Neural cell (in vitro differentiated cells): ENCODE data around the gene KPNA1.

Experiments
- CTCF ChIP-seq: fragments of 450-650 bp; IDR thresholded peaks from 2 replicates; pipeline ENCODE4 v1.5.1; 2014; ENCODE audit warnings: antibody characterized with exemption, mild to moderate bottlenecking, moderate library complexity; ENCODE audit not compliant: poor library complexity, severe bottlenecking
- EZH2 ChIP-seq: fragments of 200-600, 300-800 bp; shearing (Covaris generic), sonication (generic); IDR thresholded peaks from 2 replicates; pipeline ENCODE4 v1.6.1; 2014; ENCODE audit warnings: antibody characterized with exemption, low read length, borderline replicate concordance, mild to moderate bottlenecking; ENCODE audit not compliant: insufficient read depth, poor library complexity, severe bottlenecking
- POLR2AphosphoS5 ChIP-seq: IDR thresholded peaks from 2 replicates; pipeline ENCODE4 v1.6.1; 2012

- TF ChIP-seq CTCF (no peak), POLR2AphosphoS5 (no peak), EZH2 (no peak)
These were observed 140.7 kb downstream of the KPNA1 start for GRCh38 chr3:122374034-122374433.
